ENCODE data around the gene THYN1. TPM values are rescaled to one million over a fixed set of nuclear protein-coding genes. Genes with fewer than 3 reads are reported as not detected.

The THYN1 gene
- total RNA-seq (10 to 100 TPM; 25.7 to 26.0 TPM), total RNA-seq (5.7 to 76.5 (median 45.0) reads per million in 172 experiments)
- polyA plus RNA-seq (2013, experiment 1 of 2) = 69.6 TPM
- polyA plus RNA-seq (2013, experiment 2 of 2) = 62.4 TPM

DNA sequence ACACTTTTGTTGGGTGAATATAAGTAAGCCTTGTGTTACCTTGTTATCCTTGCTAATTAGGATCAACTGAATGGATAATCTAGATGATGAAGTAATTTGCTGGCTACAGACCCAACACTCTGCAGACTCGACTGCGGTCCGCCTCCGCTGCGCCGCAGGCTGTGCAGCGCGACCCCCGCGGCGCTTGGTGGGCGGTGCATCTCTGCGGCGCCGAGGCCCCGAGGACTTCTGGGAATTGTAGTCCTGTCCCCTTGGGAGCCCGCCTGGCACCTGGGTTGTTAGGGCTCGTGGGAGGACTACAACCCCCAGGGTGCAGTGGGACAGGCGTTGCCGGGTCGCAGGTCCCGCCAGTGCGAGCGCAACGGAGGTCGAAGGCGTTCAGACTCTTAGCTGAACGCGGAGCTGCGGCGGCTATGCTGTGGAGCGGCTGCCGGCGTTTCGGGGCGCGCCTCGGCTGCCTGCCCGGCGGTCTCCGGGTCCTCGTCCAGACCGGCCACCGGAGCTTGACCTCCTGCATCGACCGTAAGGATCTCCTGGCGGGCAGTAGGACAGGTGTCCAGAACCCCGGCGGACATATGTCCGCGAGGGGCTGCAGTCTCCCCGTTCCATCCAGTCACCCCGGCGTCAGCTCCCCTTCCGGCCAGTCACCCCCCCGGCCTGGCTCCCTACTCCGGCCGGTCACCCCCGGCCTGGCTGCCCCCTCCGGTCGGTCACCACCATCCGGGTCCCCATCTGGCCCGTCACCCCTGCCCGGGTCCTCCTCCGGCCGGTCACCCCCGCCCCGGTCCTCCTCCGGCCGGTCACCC is at the start of gene THYN1, which contains the start of gene ACAD8:
TSS of gene THYN1 (minus strand) at position 165 of the 806 bp plus-strand sequence. CDS start 470 bp downstream, outside the sequence.
TSS of gene ACAD8 (plus strand) at position 381 of the 806 bp plus-strand sequence. CDS start at position 414, 33 bp downstream.
- TF ChIP-seq CTCF (IDR thresholded peaks at IDR 0.05) = peak; percentile 36
- Mint-ChIP-seq H3K4me3 (peak within 1 kb of the TSS; percentile 94), H3K36me3 (ENCODE audit: low read depth) (peaks cover 60% of the 10 kb centered on the region), H3K27me3 (no peaks in the 10 kb centered on the region), H3K4me1 (ENCODE audit: low read depth) (peaks cover 40% of the 10 kb centered on the region), H3K9me3 (no peaks in the 10 kb centered on the region), H3K27ac (peak within 1 kb of the TSS; percentile 69)
- intact Hi-C loops (cut with DNase I, micrococcal nuclease) = loop anchor here (1.0 to 10.0 kb wide), 5 partner anchors 23 to 189 kb away; partner anchors contain the start of genes VPS26B (in 2 of the 2), GLB1L3 (in 1 of the 2) and JAM3 (in 1 of the 2)
- Histone ChIP-seq H3K4me1 (ENCODE audit: insufficient read depth, low read length) (peaks cover 19% of the 10 kb centered on the region), H3K4me3 (ENCODE audit: low read length) (peak within 1 kb of the TSS; percentile 84), H3K27me3 (ENCODE audit: control insufficient read depth in 1 of 2, insufficient read depth in 2 of 2, low read length in 2 of 2) (no peaks in the 10 kb centered on the region), H3K36me3 (ENCODE audit: insufficient read depth, low read length) (peaks cover 33% of the 10 kb centered on the region), H3K27ac (ENCODE audit: low read depth in 1 of 2, low read length in 2 of 2) (peak within 1 kb of the TSS in 1 of 2 donors; percentile 51), H3K9me3 (ENCODE audit: control insufficient read depth in 1 of 2, insufficient read depth in 1 of 2, low read length in 2 of 2) (no peaks in the 10 kb centered on the region)
- ChIA-PET CTCF (interaction anchor here (1.0 to 2.6 kb wide), 4 partner anchors 9 to 46 kb away, joined by 3 to 18 read pairs (median 6); partner anchors contain the start of genes GLB1L3, NCAPD3 and VPS26B), POLR2A (interaction anchor here (0.7 to 6.6 kb wide), 7 partner anchors 9 to 28 kb away, joined by 3 to 94 read pairs (median 4); partner anchors contain the start of genes GLB1L3, NCAPD3 and VPS26B)
- DNase-seq (peak; percentile 90 to 98 (median 94)), ATAC-seq (ENCODE audit: poor library complexity) (peak; percentile 99)

DNA sequence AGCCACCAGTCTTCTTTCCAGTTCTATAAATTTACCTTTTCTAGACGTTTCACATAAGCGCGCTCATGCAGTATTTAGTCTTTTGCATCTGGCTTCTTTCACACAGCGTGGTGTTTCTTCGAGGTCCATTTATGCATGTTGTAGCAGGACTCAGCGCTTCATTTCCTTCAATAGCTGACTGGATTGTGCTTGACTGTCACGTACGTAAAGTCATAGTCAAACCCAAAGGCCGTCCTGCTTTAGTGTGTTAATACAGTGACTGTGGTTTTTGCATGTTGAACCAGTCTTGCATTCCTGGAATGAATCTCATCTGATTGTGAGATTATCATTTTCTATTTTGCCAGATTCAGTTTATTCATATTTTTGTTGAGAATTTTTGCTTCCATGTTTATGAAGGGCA is 41.5 kb upstream of the THYN1 start:
- no peak for TF ChIP-seq CTCF (IDR thresholded peaks at IDR 0.05)
- Mint-ChIP-seq H3K9me3 (no peaks in the 10 kb centered on the region), H3K4me1 (ENCODE audit: low read depth) (no peaks in the 10 kb centered on the region), H3K4me3 (no peak overlapping the region), H3K27ac (no peak overlapping the region), H3K27me3 (no peaks in the 10 kb centered on the region), H3K36me3 (ENCODE audit: low read depth) (no peaks in the 10 kb centered on the region)
- no peaks in the 10 kb centered on the region for H3K4me1 ChIP-seq (ENCODE audit: insufficient read depth, low read length)
- no peaks in the 10 kb centered on the region for H3K27me3 ChIP-seq (ENCODE audit: control insufficient read depth in 1 of 2, insufficient read depth in 2 of 2, low read length in 2 of 2)
- no peak overlapping the region for H3K27ac ChIP-seq (ENCODE audit: low read depth in 1 of 2, low read length in 2 of 2)
- ChIA-PET POLR2A (no interaction called here), CTCF (no interaction called here)
- no peaks in the 10 kb centered on the region for H3K9me3 ChIP-seq (ENCODE audit: control insufficient read depth in 1 of 2, insufficient read depth in 1 of 2, low read length in 2 of 2)
- intact Hi-C loops (cut with DNase I, micrococcal nuclease) = no loop called here
- ATAC-seq (ENCODE audit: poor library complexity) (no peak), DNase-seq (no peak)
- H3K4me3 ChIP-seq (ENCODE audit: low read length) = no peak overlapping the region
- H3K36me3 ChIP-seq (ENCODE audit: insufficient read depth, low read length) = no peaks in the 10 kb centered on the region

DNA sequence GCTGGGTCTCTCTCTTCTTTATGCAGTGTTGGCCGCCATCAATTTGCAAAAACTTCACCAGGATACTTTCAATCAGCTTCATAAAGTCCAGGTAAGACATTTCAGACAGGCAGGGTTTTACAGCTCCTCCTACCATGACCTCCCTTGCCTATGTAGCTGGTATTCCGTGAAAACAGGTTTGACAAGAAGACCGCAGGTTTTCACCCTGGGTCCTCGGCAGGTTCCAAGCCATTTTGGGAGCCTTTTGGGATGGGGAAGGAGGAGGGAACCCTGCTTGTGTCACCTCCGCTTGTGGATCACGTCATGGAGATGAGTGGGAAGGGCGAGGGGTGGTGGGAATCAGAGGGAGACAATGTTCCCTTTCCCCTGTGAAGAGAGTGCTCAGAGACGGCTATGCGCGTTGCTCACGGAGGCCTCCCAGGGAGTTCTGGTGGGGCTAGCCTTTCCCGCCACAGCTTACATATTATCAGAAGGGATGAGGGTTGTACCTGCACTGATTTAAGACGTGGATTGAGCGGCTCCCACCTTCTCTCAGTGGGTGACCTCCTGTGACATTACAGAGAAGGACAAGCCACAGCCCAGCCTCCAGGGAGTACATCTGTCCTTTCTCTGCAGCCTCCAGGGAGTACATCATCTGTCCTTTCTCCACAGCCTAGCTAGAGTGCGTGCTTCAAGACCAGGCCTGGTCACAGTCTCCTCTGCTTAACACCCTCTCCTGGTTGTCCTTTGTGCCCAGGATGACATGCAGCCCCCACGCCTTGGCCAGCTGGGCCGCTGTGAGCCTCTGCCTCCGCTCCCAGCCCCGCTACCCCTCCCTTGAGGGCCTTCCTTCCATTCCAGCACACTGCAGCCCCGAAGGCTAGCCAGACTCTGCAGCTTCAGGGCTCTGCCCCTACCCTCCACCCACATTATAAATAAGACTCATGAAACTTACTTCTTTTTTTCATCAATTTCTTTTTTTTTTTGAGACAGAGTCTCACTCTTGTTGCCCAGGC is 40.3 kb upstream of the THYN1 start:
- Histone ChIP-seq H3K27me3 (ENCODE audit: control insufficient read depth in 1 of 2, insufficient read depth in 2 of 2, low read length in 2 of 2) (no peaks in the 10 kb centered on the region), H3K27ac (ENCODE audit: low read depth in 1 of 2, low read length in 2 of 2) (no peak overlapping the region), H3K4me1 (ENCODE audit: insufficient read depth, low read length) (no peaks in the 10 kb centered on the region), H3K36me3 (ENCODE audit: insufficient read depth, low read length) (no peaks in the 10 kb centered on the region), H3K4me3 (ENCODE audit: low read length) (no peak overlapping the region), H3K9me3 (ENCODE audit: control insufficient read depth in 1 of 2, insufficient read depth in 1 of 2, low read length in 2 of 2) (no peaks in the 10 kb centered on the region)
- no peaks in the 10 kb centered on the region for H3K36me3 Mint-ChIP-seq (ENCODE audit: low read depth)
- intact Hi-C loops (cut with DNase I, micrococcal nuclease) = no loop called here
- TF ChIP-seq CTCF (IDR thresholded peaks at IDR 0.05) = no peak
- ATAC-seq (ENCODE audit: poor library complexity) (no peak), DNase-seq (no peak)
- CTCF ChIA-PET = no interaction called here
- H3K4me3 Mint-ChIP-seq = no peak overlapping the region
- POLR2A ChIA-PET = no interaction called here
- no peaks in the 10 kb centered on the region for H3K9me3 Mint-ChIP-seq
- H3K4me1 Mint-ChIP-seq (ENCODE audit: low read depth) = no peaks in the 10 kb centered on the region
- no peak overlapping the region for H3K27ac Mint-ChIP-seq
- no peaks in the 10 kb centered on the region for H3K27me3 Mint-ChIP-seq

Measured in CD4-positive, alpha-beta T cell (primary cell).